GM19397 (cell line): ENCODE data around the gene TAS2R1.

ENCODE experiments used
- ATAC-seq: cut with Tn5 transposase; IDR thresholded peaks from one replicate; pipeline ENCODE4 v1.9.1; 2021; ENCODE audit warnings: mild to moderate bottlenecking, moderate library complexity; ENCODE audit not compliant: unreplicated experiment

TAS2R1 gene

GRCh38 chr5:9589049-9589835 is 40.9 kb downstream of the TAS2R1 start:
- ATAC-seq: no peak

GRCh38 chr5:9588254-9588653 is 41.9 kb downstream of the TAS2R1 start:
- ATAC-seq: no peak

GRCh38 chr5:9587135-9587534 is 43.0 kb downstream of the TAS2R1 start:
- no peak for ATAC-seq

GRCh38 chr5:9582406-9582805 is 47.7 kb downstream of the TAS2R1 start:
- ATAC-seq: no peak
